ENCODE results near the gene COLGALT1. TPM values are rescaled to one million over a fixed set of nuclear protein-coding genes. Genes with fewer than 3 reads are reported as not detected.
A peak's percentile ranks its signal among the peaks of the same experiment; 100 is the strongest.

Gene COLGALT1
- total RNA-seq, 1 donor, result 62.5 TPM

DNA sequence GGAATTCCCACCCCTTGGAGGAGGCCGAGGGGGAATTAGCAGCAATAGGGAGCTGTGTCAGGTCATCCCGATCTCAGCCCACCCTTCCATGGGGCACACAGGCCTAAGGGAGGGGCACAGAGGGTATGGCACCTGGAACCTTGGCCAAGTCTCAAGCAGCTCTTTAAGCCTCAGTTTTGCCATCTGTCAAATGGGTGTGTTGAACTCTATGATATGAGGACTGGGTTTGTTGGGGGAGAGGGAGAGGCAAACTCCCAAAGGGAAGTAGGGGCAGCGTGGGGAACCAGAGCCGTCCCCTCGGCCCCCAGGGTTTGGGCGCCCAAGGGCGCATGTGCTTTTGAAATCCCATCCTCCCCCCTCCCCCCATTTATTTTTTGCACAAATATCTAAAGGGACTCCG lies 49.7 kb downstream of the COLGALT1 start:
- no peak overlapping the region for H3K4me3 ChIP-seq (ENCODE audit: low read depth, low read length)
- TF ChIP-seq, protein P1, sequence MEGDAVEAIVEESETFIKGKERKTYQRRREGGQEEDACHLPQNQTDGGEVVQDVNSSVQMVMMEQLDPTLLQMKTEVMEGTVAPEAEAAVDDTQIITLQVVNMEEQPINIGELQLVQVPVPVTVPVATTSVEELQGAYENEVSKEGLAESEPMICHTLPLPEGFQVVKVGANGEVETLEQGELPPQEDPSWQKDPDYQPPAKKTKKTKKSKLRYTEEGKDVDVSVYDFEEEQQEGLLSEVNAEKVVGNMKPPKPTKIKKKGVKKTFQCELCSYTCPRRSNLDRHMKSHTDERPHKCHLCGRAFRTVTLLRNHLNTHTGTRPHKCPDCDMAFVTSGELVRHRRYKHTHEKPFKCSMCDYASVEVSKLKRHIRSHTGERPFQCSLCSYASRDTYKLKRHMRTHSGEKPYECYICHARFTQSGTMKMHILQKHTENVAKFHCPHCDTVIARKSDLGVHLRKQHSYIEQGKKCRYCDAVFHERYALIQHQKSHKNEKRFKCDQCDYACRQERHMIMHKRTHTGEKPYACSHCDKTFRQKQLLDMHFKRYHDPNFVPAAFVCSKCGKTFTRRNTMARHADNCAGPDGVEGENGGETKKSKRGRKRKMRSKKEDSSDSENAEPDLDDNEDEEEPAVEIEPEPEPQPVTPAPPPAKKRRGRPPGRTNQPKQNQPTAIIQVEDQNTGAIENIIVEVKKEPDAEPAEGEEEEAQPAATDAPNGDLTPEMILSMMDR (IDR thresholded peaks at IDR 0.05; ENCODE audit: insufficient read depth, low read length), result no peak
- DNase-seq (ENCODE audit: low read depth), result no peak

DNA sequence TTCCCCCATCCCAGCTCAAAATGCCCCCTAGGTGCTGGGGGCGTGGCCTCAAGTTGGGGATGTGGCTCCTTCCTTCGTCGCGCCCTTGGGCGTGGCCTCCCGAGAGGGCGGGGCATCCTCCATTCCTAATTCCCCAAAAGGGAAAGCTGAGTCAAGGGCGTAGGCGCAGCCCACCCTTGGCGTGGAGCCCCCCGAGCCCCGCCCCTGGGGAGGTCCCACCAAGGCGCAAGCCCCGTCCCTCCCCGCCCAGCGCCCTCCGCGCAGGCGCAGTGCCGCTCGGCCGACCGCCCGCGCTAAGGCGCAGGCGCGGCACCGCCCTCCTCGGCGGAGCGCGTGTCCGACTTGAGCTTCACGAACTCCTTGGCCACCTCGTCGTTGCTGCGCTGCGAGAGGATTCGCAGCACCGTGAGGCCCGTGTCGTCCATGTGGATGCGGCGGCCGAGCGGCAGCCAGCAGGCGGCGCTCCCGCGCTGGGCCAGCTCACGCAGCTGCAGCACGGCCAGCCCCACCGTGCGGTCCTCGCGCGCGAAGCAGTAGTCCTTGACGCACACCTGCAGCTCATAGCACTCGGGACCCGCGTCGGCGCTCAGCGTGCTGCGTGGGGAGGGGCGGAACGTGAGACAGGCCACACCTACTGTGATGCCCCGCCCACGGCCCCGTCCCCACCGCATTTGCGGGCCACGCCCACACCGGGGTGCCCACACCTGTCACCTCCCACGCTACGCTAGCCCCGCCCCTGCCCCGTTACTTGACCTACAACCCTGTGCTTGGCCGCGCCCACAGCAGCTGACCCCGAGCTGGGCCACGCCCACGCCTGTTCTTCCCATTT lies 50.5 kb downstream of the COLGALT1 start:
- peak; percentile 60 for DNase-seq (ENCODE audit: low read depth)
- H3K4me3 ChIP-seq (ENCODE audit: low read depth, low read length), result peak overlapping the region; percentile 53
- TF ChIP-seq, protein P1 (IDR thresholded peaks at IDR 0.05; ENCODE audit: insufficient read depth, low read length), result peak; percentile 33

DNA sequence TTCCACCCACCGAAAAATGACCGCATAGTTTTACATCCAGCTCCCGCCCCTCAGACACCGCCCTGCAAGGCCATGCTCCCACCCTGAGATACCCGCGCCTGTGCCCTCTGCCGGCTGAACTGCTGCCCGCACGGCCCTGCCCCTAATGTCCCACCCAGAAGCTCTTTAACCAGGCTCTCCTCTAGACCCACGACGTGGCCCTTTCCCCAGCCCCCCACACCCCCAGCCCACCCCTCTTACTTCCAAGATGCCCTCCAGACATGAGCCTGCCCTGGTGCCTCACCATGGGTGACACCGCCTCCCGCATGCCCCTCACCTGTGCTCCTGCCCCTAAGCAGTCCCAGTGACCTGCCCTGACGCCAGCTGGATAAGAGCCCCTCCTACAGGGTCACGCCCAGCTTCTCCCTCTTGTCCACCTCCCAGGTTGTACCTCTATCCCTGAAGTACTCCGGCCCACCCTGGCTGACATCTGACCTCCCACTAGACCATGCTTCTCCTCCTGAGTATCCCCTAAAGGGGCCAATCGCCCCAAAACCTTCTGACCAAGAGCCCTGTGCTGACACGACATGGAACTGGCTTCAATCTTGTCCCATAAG lies 51.2 kb downstream of the COLGALT1 start:
- TF ChIP-seq, protein P1 (IDR thresholded peaks at IDR 0.05; ENCODE audit: insufficient read depth, low read length), result no peak
- no peak overlapping the region for H3K4me3 ChIP-seq (ENCODE audit: low read depth, low read length)
- no peak for DNase-seq (ENCODE audit: low read depth)

DNA sequence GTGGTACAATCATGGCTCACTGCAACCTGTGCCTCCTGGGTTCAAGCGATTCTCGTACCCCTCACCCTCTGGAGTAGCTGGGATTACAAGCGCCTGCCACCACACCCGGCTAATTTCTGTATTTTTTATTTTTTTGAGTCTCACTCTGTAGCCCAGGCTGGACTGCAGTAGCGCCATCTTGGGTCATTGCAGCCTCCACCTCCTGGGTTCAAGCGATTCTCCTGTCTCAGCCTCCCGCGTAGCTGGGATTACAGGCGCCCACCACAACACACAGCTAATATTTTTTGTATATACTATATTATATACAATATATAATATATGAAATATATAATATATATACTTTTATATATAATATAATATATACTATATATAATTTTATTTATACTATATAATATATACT lies 52.5 kb downstream of the COLGALT1 start:
- TF ChIP-seq, protein P1 (IDR thresholded peaks at IDR 0.05; ENCODE audit: insufficient read depth, low read length), result no peak
- no peak for DNase-seq (ENCODE audit: low read depth)

DNA sequence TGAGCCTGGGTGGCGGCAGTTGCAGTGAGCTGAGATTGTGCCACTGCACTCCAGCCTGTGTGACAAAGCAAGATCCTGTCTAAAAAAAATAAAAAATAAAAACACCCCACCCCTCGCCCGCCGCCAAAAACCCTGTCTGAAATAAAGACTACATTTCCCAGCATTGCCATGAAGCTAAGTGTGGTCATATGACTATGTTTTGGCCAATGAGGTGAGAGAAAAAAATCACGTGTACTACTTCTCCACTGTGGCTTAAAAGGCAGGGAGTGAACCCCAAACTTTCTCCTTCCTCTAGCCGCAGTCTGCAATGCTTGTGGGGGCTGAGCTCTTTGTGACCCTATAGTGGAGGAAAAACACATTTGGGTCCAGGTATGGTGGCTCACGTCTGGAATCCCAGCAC lies 54.9 kb downstream of the COLGALT1 start:
- no peak overlapping the region for H3K4me3 ChIP-seq (ENCODE audit: low read depth, low read length)
- TF ChIP-seq, protein P1 (IDR thresholded peaks at IDR 0.05; ENCODE audit: insufficient read depth, low read length), result no peak
- peak; percentile 25 for DNase-seq (ENCODE audit: low read depth)

More for the DNA sequence above, 52.5 kb downstream of the COLGALT1 start:
- no peak overlapping the region for H3K4me3 ChIP-seq (ENCODE audit: low read depth, low read length)

- DNase-seq (ENCODE audit: low read depth), result no peak
- TF ChIP-seq, protein P1 (IDR thresholded peaks at IDR 0.05; ENCODE audit: insufficient read depth, low read length), result no peak
- no peak overlapping the region for H3K4me3 ChIP-seq (ENCODE audit: low read depth, low read length)
Observed at GRCh38 chr19:17611462-17612244, 56.2 kb downstream of the COLGALT1 start.
